ENCODE measurements around the gene CCDC120. TPM values are rescaled to one million over a fixed set of nuclear protein-coding genes. Genes with fewer than 3 reads are reported as not detected.

CCDC120 gene
- total RNA-seq, 1 experiment from 2014 or later = 5.3 TPM

DNA sequence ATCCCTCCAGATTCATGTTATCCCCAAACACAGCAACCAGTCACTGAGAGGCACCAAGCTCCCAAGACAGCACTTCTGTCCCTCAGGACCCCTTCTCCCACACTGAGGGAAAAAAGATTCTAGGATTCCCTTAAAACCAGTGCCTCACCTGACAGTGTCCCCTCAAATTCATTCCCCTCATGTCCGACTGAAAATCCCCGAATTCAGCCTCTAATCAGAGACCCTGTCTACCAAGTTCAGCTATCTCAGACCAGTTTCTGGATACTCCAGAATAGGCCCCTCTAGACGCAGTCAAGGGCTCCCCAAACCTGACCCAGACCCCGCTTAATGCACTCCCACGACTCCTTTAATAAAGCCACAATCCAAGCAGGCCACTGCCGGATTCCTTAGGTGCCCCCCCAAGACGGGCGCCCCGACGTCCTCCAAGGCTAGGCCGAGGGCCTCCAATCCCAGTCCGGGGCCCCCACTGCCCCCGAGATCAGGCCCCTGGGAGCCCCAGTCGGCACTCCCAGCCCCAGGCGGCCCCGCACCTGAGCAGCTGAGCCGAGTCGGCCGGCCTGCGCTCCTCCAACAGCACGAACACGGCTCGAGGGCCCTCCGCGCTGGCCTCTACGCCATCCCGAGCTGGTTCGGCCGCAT lies 16.1 kb upstream of the CCDC120 start:
- peaks cover 41% of the 10 kb centered on the region for H3K4me1 ChIP-seq (ENCODE audit: insufficient read depth, low read length)
- H3K36me3 ChIP-seq (ENCODE audit: low read depth, low read length) = peaks cover 8% of the 10 kb centered on the region
- no TSS peak for BruUV-seq (replicated peaks)
- no peaks in the 10 kb centered on the region for H4K20me1 ChIP-seq (ENCODE audit: low read length)
- POLR2A ChIA-PET (ENCODE audit: unreplicated experiment) = interaction anchor here (0.9 kb wide), 1 partner anchor 41 kb away, joined by 12 read pairs; the partner anchor contains the start of gene GRIPAP1
- no peak for DNase-seq
- peak overlapping the region; percentile 52; the same call in 1 of the 2 replicates for H2AFZ ChIP-seq (ENCODE audit: low read length)
- TF ChIP-seq EZH2 (IDR thresholded peaks at IDR 0.05; ENCODE audit: low read length, unreplicated experiment) (no peak), EZH2phosphoT487 (IDR thresholded peaks at IDR 0.05; ENCODE audit: borderline replicate concordance, low read length) (no peak)
- TF ChIP-seq, protein P1, sequence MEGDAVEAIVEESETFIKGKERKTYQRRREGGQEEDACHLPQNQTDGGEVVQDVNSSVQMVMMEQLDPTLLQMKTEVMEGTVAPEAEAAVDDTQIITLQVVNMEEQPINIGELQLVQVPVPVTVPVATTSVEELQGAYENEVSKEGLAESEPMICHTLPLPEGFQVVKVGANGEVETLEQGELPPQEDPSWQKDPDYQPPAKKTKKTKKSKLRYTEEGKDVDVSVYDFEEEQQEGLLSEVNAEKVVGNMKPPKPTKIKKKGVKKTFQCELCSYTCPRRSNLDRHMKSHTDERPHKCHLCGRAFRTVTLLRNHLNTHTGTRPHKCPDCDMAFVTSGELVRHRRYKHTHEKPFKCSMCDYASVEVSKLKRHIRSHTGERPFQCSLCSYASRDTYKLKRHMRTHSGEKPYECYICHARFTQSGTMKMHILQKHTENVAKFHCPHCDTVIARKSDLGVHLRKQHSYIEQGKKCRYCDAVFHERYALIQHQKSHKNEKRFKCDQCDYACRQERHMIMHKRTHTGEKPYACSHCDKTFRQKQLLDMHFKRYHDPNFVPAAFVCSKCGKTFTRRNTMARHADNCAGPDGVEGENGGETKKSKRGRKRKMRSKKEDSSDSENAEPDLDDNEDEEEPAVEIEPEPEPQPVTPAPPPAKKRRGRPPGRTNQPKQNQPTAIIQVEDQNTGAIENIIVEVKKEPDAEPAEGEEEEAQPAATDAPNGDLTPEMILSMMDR (conservative IDR thresholded peaks at IDR 0.05; ENCODE audit: low read depth, low read length) = no peak
- no peaks in the 10 kb centered on the region for H3F3A ChIP-seq (ENCODE audit: low read length, unreplicated experiment)
- H3K9ac ChIP-seq (ENCODE audit: low read length) = peak overlapping the region; percentile 91
- peak; percentile 0; the same call in 1 of the 2 replicates for ATAC-seq
- H3K9me2 ChIP-seq (replicated peaks; ENCODE audit: low read length) = no peaks in the 10 kb centered on the region
- peak overlapping the region; percentile 96 for H3K4me3 ChIP-seq (ENCODE audit: low read length)
- peak overlapping the region; percentile 65 for H3K27ac ChIP-seq (ENCODE audit: low read length)
- intact Hi-C loops (cut with micrococcal nuclease) = loop anchor here (1.0 to 5.0 kb wide), 6 partner anchors 40 to 145 kb away; partner anchors contain the start of genes GRIPAP1, MAGIX, PQBP1 and TIMM17B
- peaks cover 41% of the 10 kb centered on the region for H3K79me2 ChIP-seq (ENCODE audit: low read length)
- CTCF ChIA-PET = no interaction called here
- H3K27me3 ChIP-seq (ENCODE audit: low read length) = no peaks in the 10 kb centered on the region
- no peaks in the 10 kb centered on the region for H3K9me3 ChIP-seq (ENCODE audit: low read length)
- H3K4me2 ChIP-seq (ENCODE audit: low read length) = peak overlapping the region; percentile 91

DNA sequence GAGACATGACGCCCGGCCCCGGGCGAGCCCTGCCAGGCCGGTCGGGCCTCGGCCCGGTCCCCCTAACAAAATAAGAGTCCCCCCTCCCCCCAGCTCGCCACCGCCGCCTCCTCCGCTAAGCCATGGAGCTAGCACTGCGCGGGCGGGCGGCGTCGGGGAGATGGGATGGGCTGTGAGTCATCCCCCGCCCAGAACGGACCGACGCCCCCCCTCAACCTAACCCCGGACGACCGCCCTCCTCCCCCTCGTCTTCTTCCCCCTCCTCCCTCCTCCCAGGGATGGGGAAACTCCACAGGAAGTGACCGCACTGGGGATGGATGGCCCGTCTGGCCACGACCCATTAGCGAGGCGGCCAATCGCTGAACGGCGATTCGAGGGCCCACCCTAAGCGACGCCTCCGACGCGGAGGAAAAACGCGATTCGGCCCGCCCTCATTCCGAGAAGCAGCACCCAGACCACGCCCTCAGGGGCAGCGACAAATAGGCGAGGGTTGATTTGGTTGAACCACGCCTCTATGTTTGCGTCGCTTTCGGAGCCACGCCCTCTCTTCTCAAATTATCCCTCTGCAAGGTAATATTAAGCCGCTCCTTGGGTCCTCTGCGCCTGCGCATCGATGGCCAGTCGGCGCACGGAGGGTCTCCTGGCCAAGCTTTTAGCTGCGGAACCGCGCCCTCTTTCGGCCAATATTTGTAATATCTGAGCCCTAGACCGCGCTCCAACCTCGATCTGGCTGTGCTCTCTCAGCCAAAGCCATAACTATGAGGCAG lies 15.4 kb upstream of the CCDC120 start, which contains the start of gene TFE3:
TSS of gene TFE3 (minus strand) at position 138 of the 767 bp plus-strand sequence. CDS start at position 7, 131 bp downstream.
- Histone ChIP-seq H4K20me1 (ENCODE audit: low read length) (no peaks in the 10 kb centered on the region), H3K4me3 (ENCODE audit: low read length) (peak within 1 kb of the TSS; percentile 96), H3K27ac (ENCODE audit: low read length) (peak within 1 kb of the TSS; percentile 65), H3K27me3 (ENCODE audit: low read length) (no peaks in the 10 kb centered on the region), H3K4me2 (ENCODE audit: low read length) (peak within 1 kb of the TSS; percentile 91), H3K36me3 (ENCODE audit: low read depth, low read length) (peaks cover 4% of the 10 kb centered on the region; the same call in 1 of the 2 replicates), H3K9ac (ENCODE audit: low read length) (peak within 1 kb of the TSS; percentile 91), H3K79me2 (ENCODE audit: low read length) (peaks cover 41% of the 10 kb centered on the region), H3K9me3 (ENCODE audit: low read length) (no peaks in the 10 kb centered on the region), H3K4me1 (ENCODE audit: insufficient read depth, low read length) (peaks cover 34% of the 10 kb centered on the region), H3K9me2 (replicated peaks; ENCODE audit: low read length) (no peaks in the 10 kb centered on the region), H2AFZ (ENCODE audit: low read length) (peak within 1 kb of the TSS; percentile 86), H3F3A (ENCODE audit: low read length, unreplicated experiment) (no peaks in the 10 kb centered on the region)
- no TSS peak for BruUV-seq (replicated peaks)
- CTCF ChIA-PET = interaction anchor here (0.6 to 0.7 kb wide), 3 partner anchors 41 to 152 kb away, joined by 4 to 7 read pairs (median 5); partner anchors contain the start of gene GRIPAP1
- POLR2A ChIA-PET (ENCODE audit: unreplicated experiment) = interaction anchor here (0.6 to 0.9 kb wide), 4 partner anchors 42 to 306 kb away, joined by 3 to 12 read pairs (median 4); partner anchors contain the start of gene GRIPAP1
- intact Hi-C loops (cut with micrococcal nuclease) = loop anchor here (1.0 to 5.0 kb wide), 6 partner anchors 41 to 146 kb away; partner anchors contain the start of genes GRIPAP1, MAGIX, PQBP1 and TIMM17B
- TF ChIP-seq, protein P1 (conservative IDR thresholded peaks at IDR 0.05; ENCODE audit: low read depth, low read length) = peak; percentile 68
- TF ChIP-seq EZH2 (IDR thresholded peaks at IDR 0.05; ENCODE audit: low read length, unreplicated experiment) = no peak
- no peak for TF ChIP-seq EZH2phosphoT487 (IDR thresholded peaks at IDR 0.05; ENCODE audit: borderline replicate concordance, low read length)
- DNase-seq = peak; percentile 99
- peak; percentile 78 for ATAC-seq

Data from PC-3 (cell line).